Muscle layer of colon (tissue), 2 donors: ENCODE measurements around the gene SLC29A2.

ENCODE experiments used
- H3K27ac ChIP-seq: one replicate; pipeline ENCODE4 v1.7.0; 2013; ENCODE audit warnings: low read depth, mild to moderate bottlenecking, low read length, moderate library complexity
- H3K27me3 ChIP-seq, 2 donors: one replicate each; pipeline ENCODE4 v1.7.0; 2013; ENCODE audit warnings: low read length in 2 of 2, mild to moderate bottlenecking in 2 of 2; ENCODE audit not compliant: insufficient read depth in 2 of 2, control insufficient read depth in 1 of 2
- H3K36me3 ChIP-seq: one replicate; pipeline ENCODE4 v1.7.0; 2013; ENCODE audit warnings: mild to moderate bottlenecking, low read length; ENCODE audit not compliant: insufficient read depth
- H3K4me1 ChIP-seq: one replicate; pipeline ENCODE4 v1.7.0; 2013; ENCODE audit warnings: mild to moderate bottlenecking, low read length; ENCODE audit not compliant: insufficient read depth
- H3K4me3 ChIP-seq, 2 donors: one replicate each; pipeline ENCODE4 v1.7.0; 2013; ENCODE audit warnings: low read length in 2 of 2, low read depth in 1 of 2, mild to moderate bottlenecking in 1 of 2, moderate library complexity in 1 of 2
- H3K9ac ChIP-seq: one replicate; pipeline ENCODE4 v1.7.0; 2013; ENCODE audit warnings: low read length
- H3K9me3 ChIP-seq: one replicate; pipeline ENCODE4 v1.7.0; 2013; ENCODE audit warnings: mild to moderate bottlenecking, low read length
- donor health status: abdominal sarcoma.
- donor health status: Adenocarcinoma of cecum.

SLC29A2 gene

DNA sequence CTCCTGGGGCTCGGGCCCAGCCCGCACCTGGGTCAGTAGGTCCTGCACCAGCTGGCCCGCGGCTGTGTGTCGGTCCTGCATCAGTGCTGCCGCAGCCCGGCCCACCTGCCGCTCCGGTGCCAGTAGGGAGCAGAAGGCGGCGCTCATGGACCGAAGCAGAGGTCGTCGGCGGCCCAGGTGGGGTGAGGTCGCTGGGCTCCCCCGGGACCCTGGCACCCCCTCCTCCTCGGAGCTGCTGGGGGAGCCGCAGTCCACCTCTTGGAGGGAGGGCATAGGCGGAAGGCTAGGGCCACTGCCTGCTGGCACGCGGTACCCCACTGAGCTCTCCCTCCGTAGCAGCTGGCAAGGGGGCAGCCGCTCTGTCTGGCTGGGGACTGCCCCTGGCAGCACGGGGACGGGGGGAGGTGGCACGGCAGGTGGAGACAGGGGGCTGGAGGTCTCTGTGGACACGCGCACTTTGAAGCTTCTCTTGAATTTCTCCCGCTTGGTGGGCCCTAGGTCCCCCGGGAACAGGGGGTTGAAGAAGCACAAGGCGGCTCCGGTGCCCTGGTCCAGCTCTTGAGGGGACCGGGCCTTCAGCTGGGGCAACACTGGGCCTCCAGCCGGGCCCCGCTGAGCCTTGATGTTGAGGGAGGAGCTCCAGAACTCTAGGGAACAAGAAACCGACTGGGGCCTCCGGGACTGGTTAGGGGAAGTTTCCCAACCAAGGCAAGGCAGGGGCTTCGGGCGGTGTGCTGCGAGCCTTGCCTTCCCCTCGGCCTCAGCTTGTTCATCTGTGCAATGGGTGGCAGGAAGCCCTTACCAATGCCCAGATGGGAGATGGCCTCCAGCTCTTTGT lies 36.7 kb downstream of the SLC29A2 start:
- Histone ChIP-seq H3K27me3 (peaks cover 0 to 8% of the 10 kb centered on the region in 2 donors), H3K27ac (no peak overlapping the region), H3K9me3 (no peaks in the 10 kb centered on the region), H3K9ac (no peak overlapping the region), H3K4me1 (peaks cover 10% of the 10 kb centered on the region), H3K36me3 (peaks cover 21% of the 10 kb centered on the region), H3K4me3 (peak overlapping the region in 1 of 2 donors; percentile 63)

DNA sequence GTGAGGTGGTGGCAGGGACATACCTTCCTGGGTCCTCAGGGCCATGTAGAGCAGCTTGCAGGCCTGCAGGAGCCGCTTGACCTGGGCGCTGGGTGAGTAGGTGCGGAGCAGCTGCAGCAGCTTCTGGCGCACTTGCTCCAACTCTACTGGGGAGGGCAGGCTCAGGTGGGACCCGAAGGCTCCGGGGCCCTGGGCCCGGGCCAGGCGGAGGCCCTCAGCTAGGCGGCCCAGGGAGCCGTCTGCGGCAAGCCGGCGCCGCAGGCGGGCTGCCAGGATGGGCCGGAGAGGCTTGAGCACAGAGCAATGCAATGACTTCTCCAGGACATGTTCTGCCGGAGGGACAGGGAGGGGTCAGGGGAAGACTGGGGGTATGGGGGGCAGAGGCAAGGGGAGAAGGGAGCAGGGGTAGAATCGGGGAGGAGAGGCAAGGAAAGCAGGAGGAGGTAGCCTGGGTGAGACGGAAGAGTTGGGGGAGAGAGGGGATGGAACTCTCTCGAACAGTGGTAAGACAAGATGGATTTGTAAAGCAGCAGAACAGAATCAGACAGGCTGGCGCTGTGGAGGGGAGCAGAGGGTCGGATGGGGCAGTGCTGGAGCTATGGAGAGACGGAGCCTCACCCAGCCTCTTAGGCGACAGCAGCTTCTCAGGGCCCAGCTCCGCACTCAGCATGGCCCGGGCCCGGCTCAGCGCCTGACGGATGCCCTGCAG lies 37.5 kb downstream of the SLC29A2 start:
- no peak overlapping the region for H3K9ac ChIP-seq
- H3K36me3 ChIP-seq: peaks cover 13% of the 10 kb centered on the region
- no peaks in the 10 kb centered on the region for H3K9me3 ChIP-seq
- peaks cover 0 to 8% of the 10 kb centered on the region in 2 donors for H3K27me3 ChIP-seq
- no peak overlapping the region for H3K4me3 ChIP-seq
- no peak overlapping the region for H3K27ac ChIP-seq
- H3K4me1 ChIP-seq: peaks cover 10% of the 10 kb centered on the region

- Histone ChIP-seq H3K4me1 (peaks cover 15% of the 10 kb centered on the region), H3K4me3 (no peak overlapping the region), H3K9ac (no peak overlapping the region), H3K27me3 (peaks cover 0 to 8% of the 10 kb centered on the region in 2 donors), H3K9me3 (no peaks in the 10 kb centered on the region), H3K36me3 (peaks cover 6% of the 10 kb centered on the region), H3K27ac (no peak overlapping the region)
Measured at GRCh38 chr11:66333220-66333877, 38.2 kb downstream of the SLC29A2 start.

GRCh38 chr11:66332371-66333219 lies 39.0 kb downstream of the SLC29A2 start:
- Histone ChIP-seq H3K27ac (no peak overlapping the region), H3K9me3 (no peaks in the 10 kb centered on the region), H3K9ac (no peak overlapping the region), H3K4me3 (no peak overlapping the region), H3K27me3 (peaks cover 0 to 8% of the 10 kb centered on the region in 2 donors), H3K36me3 (peaks cover 6% of the 10 kb centered on the region), H3K4me1 (peaks cover 23% of the 10 kb centered on the region)

DNA sequence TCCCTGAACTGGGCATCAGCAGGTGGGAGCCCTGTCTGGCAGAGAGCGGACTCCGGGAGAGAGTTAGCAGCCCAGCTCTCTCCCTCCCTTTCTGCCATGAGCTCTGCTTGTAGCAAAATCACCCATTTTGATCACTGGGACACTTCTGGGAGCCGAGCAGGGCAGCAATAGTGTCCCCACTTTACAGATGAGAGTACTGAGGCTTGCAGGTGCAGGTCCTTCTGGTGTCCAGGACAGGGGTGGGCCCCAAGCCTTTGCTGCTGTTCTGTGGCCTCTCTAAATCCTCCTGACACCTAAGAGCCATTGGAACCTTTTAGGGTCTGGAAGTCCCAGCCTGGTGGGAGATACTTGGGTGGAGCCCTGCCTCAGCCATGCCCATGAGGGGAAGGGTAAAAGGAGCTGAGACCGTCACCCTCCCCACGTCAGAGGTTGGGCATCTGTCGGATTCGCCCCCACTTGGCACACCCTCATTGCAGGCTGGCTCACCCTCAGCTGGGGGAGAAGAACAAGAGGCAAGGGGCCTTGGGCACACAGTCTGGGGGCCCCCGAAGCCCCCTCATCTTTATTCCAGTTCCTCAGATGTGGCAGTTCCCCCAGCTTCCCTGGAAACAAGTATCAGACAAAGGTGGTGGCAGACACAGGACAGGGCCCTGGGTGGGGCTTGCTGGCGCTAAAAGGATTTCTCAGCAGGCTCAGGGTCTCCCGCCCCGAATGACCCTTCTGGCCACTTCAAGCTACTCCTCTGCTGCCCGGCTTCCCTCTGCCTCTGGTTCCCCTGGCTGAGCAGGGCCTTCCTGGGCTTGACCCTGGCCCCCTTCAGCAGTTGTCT lies 39.8 kb downstream of the SLC29A2 start:
- no peak overlapping the region for H3K9ac ChIP-seq
- H3K36me3 ChIP-seq: no peaks in the 10 kb centered on the region
- no peak overlapping the region for H3K4me3 ChIP-seq
- H3K27me3 ChIP-seq: peaks cover 0 to 8% of the 10 kb centered on the region in 2 donors
- H3K27ac ChIP-seq: no peak overlapping the region
- peaks cover 27% of the 10 kb centered on the region for H3K4me1 ChIP-seq
- H3K9me3 ChIP-seq: no peaks in the 10 kb centered on the region

DNA sequence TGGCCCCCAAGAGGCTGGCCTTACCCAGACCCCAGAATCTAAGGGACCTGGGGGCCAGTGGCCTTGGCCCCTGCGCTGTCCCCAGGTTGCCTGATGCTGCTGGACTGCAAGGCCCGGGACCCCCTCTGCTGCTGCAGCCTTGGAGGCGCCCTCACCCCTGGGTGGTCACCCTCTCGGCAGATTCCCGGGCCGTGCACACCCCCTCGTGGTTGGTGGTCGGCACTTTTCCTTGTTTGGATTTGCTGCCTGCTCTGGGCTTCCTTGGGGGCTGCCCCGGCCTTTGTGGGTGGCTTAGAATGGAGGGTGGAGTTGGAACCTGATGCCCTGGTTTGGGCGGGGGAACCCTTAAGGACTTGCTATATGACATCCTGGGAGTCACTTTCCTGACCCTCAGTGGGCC lies 40.6 kb downstream of the SLC29A2 start:
- Histone ChIP-seq H3K27me3 (peaks cover 0 to 8% of the 10 kb centered on the region in 2 donors), H3K4me1 (peaks cover 24% of the 10 kb centered on the region), H3K36me3 (no peaks in the 10 kb centered on the region), H3K4me3 (no peak overlapping the region), H3K9me3 (no peaks in the 10 kb centered on the region), H3K27ac (no peak overlapping the region), H3K9ac (no peak overlapping the region)

- no peaks in the 10 kb centered on the region for H3K36me3 ChIP-seq
- H3K4me3 ChIP-seq: no peak overlapping the region
- H3K27ac ChIP-seq: no peak overlapping the region
- peaks cover 0 to 8% of the 10 kb centered on the region in 2 donors for H3K27me3 ChIP-seq
- peaks cover 24% of the 10 kb centered on the region for H3K4me1 ChIP-seq
- no peak overlapping the region for H3K9ac ChIP-seq
- no peaks in the 10 kb centered on the region for H3K9me3 ChIP-seq
Measured at GRCh38 chr11:66329165-66329673, 42.3 kb downstream of the SLC29A2 start.

DNA sequence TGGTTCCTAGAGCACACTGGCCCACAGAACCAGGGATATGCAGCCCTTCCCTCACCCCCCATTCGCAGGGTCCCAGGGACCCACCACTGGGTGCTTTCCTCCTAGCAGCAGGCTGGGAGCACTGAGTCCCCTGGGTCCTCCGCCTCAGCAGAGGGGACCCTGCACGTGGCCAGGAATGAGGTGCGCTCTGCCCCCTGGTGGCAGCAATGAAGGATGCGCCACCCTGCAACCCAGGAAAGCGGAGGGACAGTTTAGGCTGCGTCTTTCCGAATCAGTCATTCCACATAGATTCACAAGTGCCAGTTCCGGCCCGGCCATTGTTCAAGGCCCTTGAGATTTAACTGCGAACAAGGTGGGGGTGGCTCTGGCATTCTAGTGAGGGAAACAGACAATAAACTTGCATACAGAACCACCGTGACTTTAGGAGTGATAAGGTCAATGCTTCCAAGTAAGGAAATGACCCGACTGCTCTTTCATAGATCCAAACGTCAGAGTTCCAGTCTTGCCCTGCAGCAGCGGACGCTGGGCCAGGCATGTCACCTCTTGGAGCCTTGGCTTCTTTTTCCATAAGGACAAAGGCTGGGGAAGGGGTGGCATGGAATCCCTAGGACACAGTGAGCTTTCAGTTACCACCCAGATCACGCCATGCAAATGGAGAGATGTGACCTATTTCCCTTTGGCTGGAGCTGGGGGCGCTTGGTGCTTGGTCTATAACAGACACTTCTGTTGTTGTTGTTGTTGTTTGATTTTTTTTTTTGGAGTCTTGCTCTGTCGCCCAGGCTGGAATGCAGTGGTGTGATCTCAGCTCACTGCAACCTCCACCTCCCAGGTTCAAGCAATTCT lies 43.0 kb downstream of the SLC29A2 start:
- Histone ChIP-seq H3K9me3 (no peaks in the 10 kb centered on the region), H3K9ac (no peak overlapping the region), H3K36me3 (no peaks in the 10 kb centered on the region), H3K27ac (no peak overlapping the region), H3K4me1 (peaks cover 24% of the 10 kb centered on the region), H3K4me3 (peak overlapping the region in 1 of 2 donors; percentile 10), H3K27me3 (peaks cover 0 to 5% of the 10 kb centered on the region in 2 donors)

DNA sequence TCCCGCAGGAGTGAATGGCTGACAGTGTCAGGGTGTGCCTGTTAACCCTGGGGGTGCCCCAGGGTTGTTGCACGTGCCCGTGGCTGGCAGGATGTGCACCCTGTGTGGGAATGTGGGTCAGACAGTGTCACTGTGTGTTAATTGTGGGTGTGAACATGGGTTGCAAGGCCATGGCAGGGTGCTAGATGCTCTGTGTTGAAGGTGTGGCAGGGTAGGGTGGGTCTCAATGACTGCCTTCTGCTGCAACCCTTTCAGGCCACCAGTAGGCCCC lies 43.6 kb downstream of the SLC29A2 start:
- peaks cover 24% of the 10 kb centered on the region for H3K4me1 ChIP-seq
- H3K9ac ChIP-seq: no peak overlapping the region
- no peaks in the 10 kb centered on the region for H3K9me3 ChIP-seq
- no peak overlapping the region for H3K4me3 ChIP-seq
- H3K27ac ChIP-seq: no peak overlapping the region
- H3K27me3 ChIP-seq: no peaks in the 10 kb centered on the region
- H3K36me3 ChIP-seq: no peaks in the 10 kb centered on the region
